Pons (tissue), 1 donor: ENCODE data around the gene FANCE.

Experiments
- DNase-seq: peaks from one replicate; pipeline ENCODE4 v3.0.0-alpha.2; 2016; ENCODE audit warnings: low spot score

FANCE gene

DNA sequence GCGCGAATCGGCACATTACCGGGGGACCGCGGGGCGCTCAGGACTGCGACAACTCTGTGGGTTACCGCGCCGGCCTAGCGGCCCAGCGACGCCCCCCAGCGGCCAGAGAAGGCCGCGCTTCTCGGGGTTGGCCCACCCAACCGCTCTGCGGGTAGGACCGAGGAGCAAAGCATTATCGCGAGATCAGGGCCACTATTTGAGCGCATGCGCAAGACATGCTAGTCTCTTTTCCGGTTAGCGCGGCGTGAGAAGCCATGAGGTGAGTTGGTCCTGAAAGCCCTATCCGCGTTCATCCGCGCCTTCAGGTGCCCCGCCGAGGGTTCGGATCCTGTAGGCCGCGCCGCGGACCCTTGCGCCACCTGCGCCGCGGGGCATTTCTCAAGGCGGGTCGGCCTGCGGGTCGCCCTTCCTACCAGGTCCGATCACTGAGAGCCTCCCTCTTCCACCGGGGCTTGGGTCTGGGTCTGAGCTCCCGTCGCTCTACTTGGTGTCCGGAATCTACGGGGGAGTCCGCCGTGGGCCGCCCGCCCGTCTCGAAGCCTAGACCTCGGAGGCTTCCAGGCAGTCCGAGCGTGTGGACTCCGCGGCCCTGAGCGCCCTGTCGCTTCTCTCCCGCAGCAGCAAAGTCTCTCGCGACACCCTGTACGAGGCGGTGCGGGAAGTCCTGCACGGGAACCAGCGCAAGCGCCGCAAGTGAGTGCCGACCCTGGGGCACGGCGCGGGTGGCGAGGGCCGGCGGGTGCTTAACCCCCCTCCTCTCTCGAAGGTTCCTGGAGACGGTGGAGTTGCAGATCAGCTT, 16.2 kb downstream of the FANCE start, which contains the start of gene RPL10A:
TSS of gene RPL10A (plus strand) at position 221 of the 799 bp plus-strand sequence. CDS start at position 255, 34 bp downstream.
- DNase-seq = peak; percentile 98

- no peak for DNase-seq
Measured at GRCh38 chr6:35468980-35469750, 17.0 kb downstream of the FANCE start.

GRCh38 chr6:35469751-35470662, 17.9 kb downstream of the FANCE start:
- DNase-seq = no peak

- no peak for DNase-seq
Measured at GRCh38 chr6:35470663-35471120, 18.6 kb downstream of the FANCE start.

GRCh38 chr6:35471836-35472345, 19.8 kb downstream of the FANCE start:
- DNase-seq = no peak

GRCh38 chr6:35473075-35473849, 21.1 kb downstream of the FANCE start:
- DNase-seq = no peak

DNA sequence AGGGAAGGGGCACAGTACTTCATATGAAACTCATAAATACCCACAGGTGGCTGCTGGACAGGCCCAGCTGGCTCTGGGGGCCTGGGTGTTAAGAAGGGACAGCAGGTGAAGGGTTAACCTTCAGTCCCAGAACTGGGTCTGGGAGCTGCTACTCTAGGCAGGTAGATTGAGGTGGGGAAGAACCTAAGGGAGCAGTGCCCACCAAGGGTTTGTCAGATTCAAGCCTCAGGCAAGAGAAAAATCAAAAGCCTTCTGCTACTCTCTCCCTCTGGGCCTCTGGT, 21.7 kb downstream of the FANCE start:
- no peak for DNase-seq

DNA sequence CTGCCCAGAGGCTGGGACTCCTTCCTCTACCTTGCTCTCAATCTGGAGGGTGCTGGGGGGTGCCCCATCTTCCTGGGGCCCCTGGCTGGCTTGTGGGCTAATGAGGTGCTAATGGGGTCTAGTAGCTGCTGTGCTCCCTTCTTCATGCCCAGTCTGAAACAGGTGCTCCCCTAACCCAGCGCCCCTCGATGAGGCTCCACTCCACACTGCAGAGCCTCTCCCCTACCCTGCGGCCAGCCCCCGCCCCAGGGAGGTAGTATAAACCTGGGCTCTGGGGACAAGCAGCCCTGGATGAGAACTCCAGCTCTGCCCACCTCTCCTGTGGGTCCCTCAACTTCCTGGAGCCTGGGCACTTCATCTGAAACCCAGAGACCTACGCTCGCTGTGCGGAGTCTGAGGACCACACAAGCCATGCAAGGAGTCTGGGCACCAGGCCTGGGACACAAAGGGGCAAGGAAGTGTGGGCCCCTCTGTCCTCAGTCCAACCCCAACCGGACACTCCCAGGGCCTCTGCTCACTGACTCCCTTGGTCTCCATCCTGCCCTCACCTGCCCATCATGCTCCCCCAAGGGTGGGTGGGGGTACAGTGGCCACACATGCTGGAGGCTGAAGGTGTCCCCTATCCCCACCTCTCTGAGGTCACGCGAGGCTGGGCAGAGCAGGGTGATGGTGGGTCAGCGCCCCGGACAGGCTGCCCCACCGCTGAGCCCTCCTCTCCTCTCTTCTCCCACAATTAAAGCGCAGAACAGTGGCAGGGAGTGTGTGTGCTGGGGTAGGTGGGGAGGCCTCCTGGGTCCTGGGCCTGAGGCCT, 22.2 kb downstream of the FANCE start:
- no peak for DNase-seq

DNA sequence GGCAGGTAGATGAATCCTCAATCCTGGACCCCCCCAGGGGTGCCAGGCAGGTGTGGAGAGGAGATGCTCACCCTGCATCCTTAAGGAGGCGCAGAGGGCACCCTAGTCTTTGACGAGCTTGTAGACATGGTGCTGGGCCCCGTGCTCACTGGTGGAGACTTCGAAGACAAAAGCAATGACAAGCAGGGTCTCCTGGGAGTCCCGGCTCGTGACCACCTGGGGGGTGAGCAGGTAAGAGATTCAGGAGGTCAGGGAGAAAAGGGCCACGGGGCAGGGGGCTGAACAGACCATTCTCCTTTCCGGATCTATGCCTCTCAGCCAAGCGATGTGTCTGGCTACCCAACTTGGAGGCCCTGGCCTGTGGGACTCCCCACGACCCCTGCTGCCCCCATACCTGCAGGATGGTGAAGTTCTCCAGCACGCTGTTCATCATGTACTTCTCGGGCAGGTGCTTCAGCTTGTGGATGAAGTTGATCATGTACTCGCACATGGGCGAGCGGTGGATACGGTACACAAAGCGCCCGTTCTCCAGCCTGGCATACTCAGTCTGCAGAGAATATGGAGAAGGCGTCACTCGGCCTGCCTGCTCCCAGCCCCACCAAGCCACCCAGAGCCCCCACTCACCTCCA, 22.9 kb downstream of the FANCE start:
- DNase-seq = no peak

GRCh38 chr6:35475573-35475972, 23.4 kb downstream of the FANCE start:
- no peak for DNase-seq

DNA sequence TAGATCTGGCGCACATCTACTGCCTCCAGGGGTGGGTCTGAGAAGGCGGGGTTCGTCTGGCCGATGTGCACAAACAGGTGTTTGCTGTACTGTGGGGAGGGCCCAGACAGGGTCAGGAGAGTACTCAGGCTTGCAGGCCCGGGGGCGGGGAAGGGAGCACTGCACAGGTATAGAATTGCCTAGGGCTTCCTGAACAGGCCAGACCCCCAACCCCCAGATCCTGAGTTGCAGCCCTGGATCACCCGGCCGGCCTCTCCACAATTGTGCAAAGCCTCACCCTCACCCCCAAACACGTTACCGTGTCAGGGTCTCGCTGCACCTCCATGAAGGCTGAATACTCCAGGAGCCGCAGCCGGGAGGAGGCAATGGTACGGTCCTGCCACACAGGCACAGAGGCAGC, 23.9 kb downstream of the FANCE start:
- DNase-seq = no peak

DNA sequence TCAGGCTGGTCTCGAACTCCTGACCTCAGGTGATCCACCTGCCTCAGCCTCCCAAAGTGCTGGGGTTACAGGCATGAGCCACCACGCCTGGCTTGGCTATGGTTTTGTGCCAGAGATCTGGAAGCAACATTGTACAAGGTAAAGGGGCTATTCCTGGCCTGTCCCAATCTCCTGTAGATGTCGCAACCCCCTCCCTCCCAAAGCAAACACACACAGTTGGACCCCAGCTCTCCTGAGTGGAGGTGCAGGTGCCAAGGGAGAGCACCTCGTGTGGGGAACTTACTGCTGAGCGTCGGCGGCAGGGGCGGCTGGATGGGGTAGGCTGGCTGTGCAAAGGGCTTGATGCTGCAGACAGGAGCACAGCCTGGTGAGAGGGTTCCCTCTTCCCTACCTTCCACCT, 24.9 kb downstream of the FANCE start:
- DNase-seq = no peak

DNA sequence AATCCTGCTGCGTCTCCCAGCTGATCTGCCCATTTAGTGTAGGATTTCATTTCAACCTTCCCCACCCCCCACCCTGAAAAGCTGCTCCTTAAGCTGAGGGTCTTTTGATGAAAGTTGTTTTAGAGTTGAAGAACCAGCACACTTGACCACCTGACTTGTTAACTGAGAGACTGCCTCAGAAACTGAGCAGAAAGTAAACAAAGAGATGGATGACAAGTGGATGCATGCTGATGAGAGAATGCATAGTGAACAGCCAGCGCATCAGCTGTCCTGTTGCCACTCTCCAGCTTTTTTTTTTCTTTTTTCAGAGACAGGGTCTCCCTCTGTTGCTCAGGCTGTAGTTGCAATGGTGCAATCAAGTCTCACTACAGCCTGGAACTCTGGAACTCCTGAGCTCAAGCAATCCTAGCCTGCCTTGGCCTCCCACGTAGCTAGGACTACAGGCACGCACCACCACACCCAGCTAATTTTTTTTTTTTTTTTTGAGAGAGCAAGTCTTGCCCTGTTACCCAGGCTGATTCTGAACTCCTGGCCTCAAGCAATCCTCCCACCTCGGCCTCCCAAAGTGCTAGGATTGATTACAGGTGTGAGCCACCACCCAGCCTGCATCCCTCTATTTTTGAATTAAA, 25.5 kb downstream of the FANCE start:
- no peak for DNase-seq

GRCh38 chr6:35478259-35478658, 26.1 kb downstream of the FANCE start:
- no peak for DNase-seq

DNA sequence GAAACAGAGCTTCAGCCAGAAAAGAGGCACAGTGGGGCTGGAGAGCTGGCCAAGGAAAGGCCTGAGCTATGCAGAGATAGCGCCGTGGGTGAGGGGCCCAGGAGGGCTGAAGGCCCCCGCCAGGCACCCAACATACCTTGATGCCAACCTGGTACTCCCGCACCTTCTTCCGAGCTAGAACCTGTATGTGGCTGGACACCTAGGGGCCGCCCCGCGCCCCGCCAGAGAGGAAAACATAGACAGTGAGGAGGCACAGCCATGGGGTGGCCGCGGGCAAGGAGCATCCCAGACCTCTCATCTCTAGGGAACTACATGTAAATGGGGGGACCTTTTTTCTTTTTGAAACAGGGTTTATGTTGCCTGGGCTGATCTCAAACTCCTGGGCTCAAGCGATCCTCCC, 28.0 kb downstream of the FANCE start:
- no peak for DNase-seq

DNA sequence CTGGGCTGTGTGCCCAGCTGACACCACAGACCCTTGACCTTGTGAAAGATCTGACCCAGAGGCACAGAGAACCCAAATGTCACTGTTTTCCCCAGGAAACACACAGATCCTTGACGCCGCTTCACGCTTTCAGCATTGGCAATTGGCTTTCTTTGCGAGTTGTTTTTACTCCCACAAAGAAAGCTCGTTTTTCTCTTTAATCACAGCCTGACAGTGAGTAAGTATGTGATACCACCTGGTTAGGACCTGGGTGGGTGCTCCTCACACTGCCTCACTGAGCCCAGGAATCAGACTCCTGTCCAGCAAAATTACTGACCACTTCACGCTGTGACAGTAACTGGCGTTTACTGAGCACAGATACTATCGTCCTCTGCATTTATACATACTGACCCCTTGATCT, 29.1 kb downstream of the FANCE start:
- DNase-seq = no peak

DNA sequence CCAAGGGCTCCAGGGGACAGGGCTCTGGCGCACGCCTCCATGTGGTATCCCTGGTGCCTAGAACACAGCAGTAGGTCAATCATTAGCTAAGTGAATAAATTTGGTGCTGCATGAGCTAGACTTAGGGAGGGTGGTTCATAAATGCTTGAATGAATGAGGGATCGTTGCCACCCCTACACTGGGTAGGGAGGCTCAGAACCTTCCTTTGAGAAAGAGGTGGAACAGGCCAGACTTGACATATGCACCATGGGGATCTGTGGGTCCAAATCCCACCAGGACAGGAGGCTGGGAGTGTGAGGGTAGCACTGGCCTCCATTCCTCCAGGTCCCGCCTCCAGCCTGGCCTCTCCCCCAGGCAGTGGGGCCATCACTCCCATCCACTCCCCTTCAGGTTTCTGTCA, 30.9 kb downstream of the FANCE start:
- no peak for DNase-seq

- no peak for DNase-seq
Measured at GRCh38 chr6:35483490-35483889, 31.4 kb downstream of the FANCE start.

DNA sequence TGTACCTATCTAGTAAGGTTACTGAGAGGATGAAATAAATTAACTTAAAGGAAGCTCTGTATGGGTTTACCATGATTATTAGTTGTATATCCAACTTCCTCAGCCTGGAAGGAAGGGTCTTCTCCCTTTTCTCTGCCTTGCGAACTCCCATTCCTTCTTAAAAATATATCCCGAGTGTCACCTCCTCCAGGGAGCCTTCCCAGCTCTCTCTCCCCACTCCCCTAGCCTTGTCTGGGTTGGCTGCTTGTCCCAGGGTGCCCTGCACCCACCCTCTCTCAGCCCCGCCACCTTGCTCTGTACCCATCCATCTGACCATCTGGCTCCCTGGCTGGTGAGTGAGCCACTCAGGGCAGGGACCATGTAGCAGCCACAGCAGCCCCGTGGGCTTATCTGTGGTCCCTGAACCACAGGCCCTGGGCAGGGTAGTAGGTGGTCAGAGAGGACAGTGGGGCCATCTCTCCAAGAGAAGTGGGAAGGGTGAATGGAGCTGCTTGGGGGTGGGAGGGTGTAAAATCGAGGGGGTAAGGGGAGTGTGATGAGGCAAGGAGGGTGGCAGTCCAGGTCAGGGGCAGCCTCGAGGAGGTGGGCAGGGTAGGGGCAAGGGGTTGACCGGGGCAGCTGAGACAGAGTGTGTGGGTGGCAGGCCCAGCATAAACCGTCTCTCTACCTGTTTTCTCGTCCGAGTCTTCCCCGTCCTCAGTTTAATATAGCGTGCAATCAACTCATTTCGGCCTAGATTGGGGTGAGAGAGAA, 31.9 kb downstream of the FANCE start:
- no peak for DNase-seq
